HepG2 (cell line): ENCODE results near the gene BMP2K. TPM values are rescaled to one million over a fixed set of nuclear protein-coding genes. Genes with fewer than 3 reads are reported as not detected.

Experiments
- ARID5B ChIP-seq: IDR thresholded peaks from 2 replicates; pipeline ENCODE4 v1.4.0; 2020; ENCODE audit warnings: mild to moderate bottlenecking, missing genetic modification reagents
- BORCS8-MEF2B ChIP-seq: sonication (generic); formaldehyde crosslinking; IDR thresholded peaks from 2 replicates; pipeline ENCODE4 v1.8.0; 2022; ENCODE audit warnings: mild to moderate bottlenecking, missing genetic modification reagents
- DNMT1 ChIP-seq: sonication (generic); formaldehyde crosslinking; IDR thresholded peaks from 2 replicates; pipeline ENCODE4 v1.5.1; 2020; ENCODE audit warnings: mild to moderate bottlenecking, missing genetic modification reagents
- DR1 ChIP-seq: sonication (generic); formaldehyde crosslinking; IDR thresholded peaks from 2 replicates; pipeline ENCODE4 v1.8.0; 2021; ENCODE audit warnings: mild to moderate bottlenecking, missing genetic modification reagents, inconsistent platforms
- EZH2 ChIP-seq: conservative IDR thresholded peaks from 2 replicates; pipeline ENCODE4 v1.6.1; 2012; ENCODE audit warnings: mild to moderate bottlenecking, low read depth, low read length, moderate library complexity
- HMG20A ChIP-seq: IDR thresholded peaks from 2 replicates; pipeline ENCODE4 v1.6.1; 2016; ENCODE audit warnings: borderline replicate concordance
- HMGXB4 ChIP-seq, 2 experiments: sonication (generic) in 1 of 2; formaldehyde crosslinking in 1 of 2; IDR thresholded peaks; 2 replicates each; pipeline versions ENCODE4 v1.4.0 to v1.6.1; 2018 to 2020; ENCODE audit warnings: missing genetic modification reagents in 2 of 2, borderline replicate concordance in 1 of 2, low read depth in 1 of 2, mild to moderate bottlenecking in 1 of 2, missing biosample characterization in 1 of 2
- IRF1 ChIP-seq: sonication (generic); formaldehyde crosslinking; IDR thresholded peaks from 2 replicates; pipeline ENCODE4 v1.4.0; 2020; ENCODE audit warnings: low read depth, mild to moderate bottlenecking, missing genetic modification reagents
- KDM5B ChIP-seq: sonication (generic); formaldehyde crosslinking; IDR thresholded peaks from 2 replicates; pipeline ENCODE4 v1.4.0; 2020; ENCODE audit warnings: missing genetic modification reagents, mild to moderate bottlenecking, borderline replicate concordance
- MYPOP ChIP-seq: sonication (generic); formaldehyde crosslinking; IDR thresholded peaks from 2 replicates; pipeline ENCODE4 v1.8.1; 2023; ENCODE audit warnings: mild to moderate bottlenecking, moderate library complexity, missing genetic modification reagents
- PHF8 ChIP-seq: sonication (generic); formaldehyde crosslinking; IDR thresholded peaks from 2 replicates; pipeline ENCODE4 v1.5.0; 2020; ENCODE audit warnings: missing genetic modification reagents
- PPARG ChIP-seq: conservative IDR thresholded peaks from 2 replicates; pipeline ENCODE4 v1.6.1; 2016; ENCODE audit warnings: missing biosample characterization, missing genetic modification reagents
- SAFB2 ChIP-seq: sonication (generic); formaldehyde crosslinking; IDR thresholded peaks from 2 replicates; pipeline ENCODE4 v1.5.1; 2020; ENCODE audit warnings: missing genetic modification reagents, low read depth, mild to moderate bottlenecking, borderline replicate concordance
- TRAFD1 ChIP-seq: sonication (generic); formaldehyde crosslinking; IDR thresholded peaks from 2 replicates; pipeline ENCODE4 v1.5.1; 2020; ENCODE audit warnings: missing genetic modification reagents, mild to moderate bottlenecking, borderline replicate concordance
- ZFP82 ChIP-seq: sonication (generic); formaldehyde crosslinking; IDR thresholded peaks from 2 replicates; pipeline ENCODE4 v1.5.1; 2020; ENCODE audit warnings: mild to moderate bottlenecking, missing genetic modification reagents, borderline replicate concordance
- ZNF17 ChIP-seq: sonication (generic); formaldehyde crosslinking; IDR thresholded peaks from 2 replicates; pipeline ENCODE4 v1.5.0; 2020; ENCODE audit warnings: mild to moderate bottlenecking, missing genetic modification reagents
- ZNF615 ChIP-seq: sonication (generic); formaldehyde crosslinking; IDR thresholded peaks from 2 replicates; pipeline ENCODE4 v1.5.0; 2020; ENCODE audit warnings: mild to moderate bottlenecking, missing genetic modification reagents, borderline replicate concordance
- ZNF678 ChIP-seq: sonication (generic); formaldehyde crosslinking; IDR thresholded peaks from 2 replicates; pipeline ENCODE4 v1.4.0; 2020; ENCODE audit warnings: mild to moderate bottlenecking, missing genetic modification reagents
- ZNF747 ChIP-seq: sonication (generic); formaldehyde crosslinking; IDR thresholded peaks from 2 replicates; pipeline ENCODE4 v1.8.1; 2023; ENCODE audit warnings: missing genetic modification reagents, mild to moderate bottlenecking, borderline replicate concordance
- polyA plus RNA-seq, 8 experiments: library from polyadenylated mRNA; depleted of rRNA in 3 of 8; stranded (reverse) in 7 of 8; unstranded in 1 of 8; fragments of >200 nt; fragmentation: Illumina TruSeq in 4 of 8; extraction: Trizol in 4 of 8; gene quantifications; 2 replicates each; pipeline versions ENCODE4 v1.2.1 to v1.2.3, GENCODE V29; 2011 to 2016; ENCODE audit warnings: low read depth in 4 of 8, missing spikeins in 1 of 8, mixed read lengths in 1 of 8; ENCODE audit not compliant: insufficient read depth in 1 of 8
- total RNA-seq, 5 experiments: library from RNA; depleted of rRNA; stranded (reverse); fragments of >200 nt; fragmentation: Illumina TruSeq; extraction: Trizol; gene quantifications; 2 replicates each; pipeline ENCODE4 v1.2.3, GENCODE V29; 2016; ENCODE audit warnings: low read depth in 1 of 5

Gene BMP2K
- total and polyA plus RNA-seq, 2 of the 13 experiments (the other 11 are each of a cell fraction or from before 2014, with no cell fraction given): 8.6 to 15.2 TPM

GRCh38 chr4:78775303-78776078, 659 bp upstream of the BMP2K start (continued):
- TF ChIP-seq ARID5B (CRISPR knock-in tag): peak; percentile 49; the same call in 1 of the 2 replicates
- no peak for TF ChIP-seq DNMT1
- TF ChIP-seq HMG20A (CRISPR knock-in tag): no peak
- peak; percentile 74; the same call in 1 of the 2 replicates for TF ChIP-seq KDM5B (CRISPR knock-in tag)
- TF ChIP-seq ZNF747: peak; percentile 66; the same call in 1 of the 2 replicates
- TF ChIP-seq BORCS8-MEF2B (CRISPR knock-in tag): peak; percentile 44; the same call in 1 of the 2 replicates
- no peak for TF ChIP-seq ZNF17
- no peak for TF ChIP-seq ZNF678 (CRISPR knock-in tag)
- TF ChIP-seq ZFP82 (CRISPR knock-in tag): no peak
- peak; percentile 84 for TF ChIP-seq PHF8 (CRISPR knock-in tag)
- no peak for TF ChIP-seq EZH2
- peak; percentile 26; the same call in 1 of the 2 replicates for TF ChIP-seq MYPOP (CRISPR knock-in tag)
- TF ChIP-seq SAFB2: no peak
- TF ChIP-seq DR1 (CRISPR knock-in tag): no peak
- no peak for TF ChIP-seq PPARG (CRISPR knock-in tag)
- TF ChIP-seq HMGXB4 (CRISPR knock-in tag; IDR thresholded peaks at IDR 0.05; ENCODE audit: borderline replicate concordance in 1 of 2, low read depth in 1 of 2): peak; percentile 44 to 57; a peak in 1 of 4 replicates
- TF ChIP-seq IRF1 (CRISPR knock-in tag): no peak
- no peak for TF ChIP-seq TRAFD1 (CRISPR knock-in tag)
- TF ChIP-seq ZNF615 (CRISPR knock-in tag): no peak
